ENCODE results near the gene ADGRF5.

GRCh38 chr6:46816626-46817025, 105.1 kb downstream of the ADGRF5 start:
- no peak for TF ChIP-seq CTCF (IDR thresholded peaks at IDR 0.05)
- no peak for TF ChIP-seq POLR2A (IDR thresholded peaks at IDR 0.05)

Measured in Peyer's patch (tissue), 4 donors.